Measurements from ENCODE around the gene TRPM3. TPM values are rescaled to one million over a fixed set of nuclear protein-coding genes. Genes with fewer than 3 reads are reported as not detected.
"Not testable (repeated sequence)": the region's sequence is repeated elsewhere in the genome, so short reads cannot be mapped to it uniquely, and the experiment has no call there.

Gene TRPM3
- total RNA-seq, 1 experiment from 2014 or later, result 3.9 TPM

GRCh38 chr9:70692431-70692830 is 429.0 kb downstream of the TRPM3 start:
- DNase-seq (ENCODE audit: low read depth, low spot score), result no peak
- in situ Hi-C loops (cut with HindIII; ENCODE audit: low pct_unique_long_range_greater_than_20kb, low sequenced_read_pairs), result no loop called here

GRCh38 chr9:70688704-70689103 is 432.7 kb downstream of the TRPM3 start:
- in situ Hi-C loops (cut with HindIII; ENCODE audit: low pct_unique_long_range_greater_than_20kb, low sequenced_read_pairs), result no loop called here
- no peak for DNase-seq (ENCODE audit: low read depth, low spot score)

GRCh38 chr9:70683841-70684240 is 437.6 kb downstream of the TRPM3 start:
- in situ Hi-C loops (cut with HindIII; ENCODE audit: low pct_unique_long_range_greater_than_20kb, low sequenced_read_pairs), result no loop called here
- no peak for DNase-seq (ENCODE audit: low read depth, low spot score)

GRCh38 chr9:70682298-70682697 is 439.1 kb downstream of the TRPM3 start:
- DNase-seq (ENCODE audit: low read depth, low spot score), result no peak
- in situ Hi-C loops (cut with HindIII; ENCODE audit: low pct_unique_long_range_greater_than_20kb, low sequenced_read_pairs), result no loop called here

- no peak for DNase-seq (ENCODE audit: low read depth, low spot score)
- in situ Hi-C loops (cut with HindIII; ENCODE audit: low pct_unique_long_range_greater_than_20kb, low sequenced_read_pairs), result no loop called here
These were observed 441.6 kb downstream of the TRPM3 start for GRCh38 chr9:70679845-70680244.

GRCh38 chr9:70678153-70678552 is 443.3 kb downstream of the TRPM3 start:
- no peak for DNase-seq (ENCODE audit: low read depth, low spot score)
- in situ Hi-C loops (cut with HindIII; ENCODE audit: low pct_unique_long_range_greater_than_20kb, low sequenced_read_pairs), result no loop called here

GRCh38 chr9:70677055-70677735 is 444.2 kb downstream of the TRPM3 start:
- in situ Hi-C loops (cut with HindIII; ENCODE audit: low pct_unique_long_range_greater_than_20kb, low sequenced_read_pairs), result no loop called here
- DNase-seq (ENCODE audit: low read depth, low spot score), result no peak

GRCh38 chr9:70675868-70676370 is 445.5 kb downstream of the TRPM3 start:
- in situ Hi-C loops (cut with HindIII; ENCODE audit: low pct_unique_long_range_greater_than_20kb, low sequenced_read_pairs), result no loop called here
- DNase-seq (ENCODE audit: low read depth, low spot score), result no peak

GRCh38 chr9:70673844-70674243 is 447.6 kb downstream of the TRPM3 start:
- in situ Hi-C loops (cut with HindIII; ENCODE audit: low pct_unique_long_range_greater_than_20kb, low sequenced_read_pairs), result no loop called here
- DNase-seq (ENCODE audit: low read depth, low spot score), result no peak

- in situ Hi-C loops (cut with HindIII; ENCODE audit: low pct_unique_long_range_greater_than_20kb, low sequenced_read_pairs), result no loop called here
- no peak for DNase-seq (ENCODE audit: low read depth, low spot score)
These were observed 449.2 kb downstream of the TRPM3 start for GRCh38 chr9:70672161-70672649.

GRCh38 chr9:70668751-70669150 is 452.7 kb downstream of the TRPM3 start:
- in situ Hi-C loops (cut with HindIII; ENCODE audit: low pct_unique_long_range_greater_than_20kb, low sequenced_read_pairs), result no loop called here
- DNase-seq (ENCODE audit: low read depth, low spot score), result no peak

- no peak for DNase-seq (ENCODE audit: low read depth, low spot score)
- in situ Hi-C loops (cut with HindIII; ENCODE audit: low pct_unique_long_range_greater_than_20kb, low sequenced_read_pairs), result no loop called here
These were observed 462.7 kb downstream of the TRPM3 start for GRCh38 chr9:70658765-70659164.

GRCh38 chr9:70656281-70656680 is 465.1 kb downstream of the TRPM3 start:
- in situ Hi-C loops (cut with HindIII; ENCODE audit: low pct_unique_long_range_greater_than_20kb, low sequenced_read_pairs), result no loop called here
- no peak for DNase-seq (ENCODE audit: low read depth, low spot score)

- in situ Hi-C loops (cut with HindIII; ENCODE audit: low pct_unique_long_range_greater_than_20kb, low sequenced_read_pairs), result no loop called here
- no peak for DNase-seq (ENCODE audit: low read depth, low spot score)
These were observed 467.3 kb downstream of the TRPM3 start for GRCh38 chr9:70654144-70654543.

- in situ Hi-C loops (cut with HindIII; ENCODE audit: low pct_unique_long_range_greater_than_20kb, low sequenced_read_pairs); DNase-seq (ENCODE audit: low read depth, low spot score): not testable (repeated sequence)
These were observed 476.8 kb downstream of the TRPM3 start for GRCh38 chr9:70644627-70645026.

- in situ Hi-C loops (cut with HindIII; ENCODE audit: low pct_unique_long_range_greater_than_20kb, low sequenced_read_pairs), result no loop called here
- DNase-seq (ENCODE audit: low read depth, low spot score), result no peak
These were observed 479.1 kb downstream of the TRPM3 start for GRCh38 chr9:70642341-70642740.

- in situ Hi-C loops (cut with HindIII; ENCODE audit: low pct_unique_long_range_greater_than_20kb, low sequenced_read_pairs), result no loop called here
- DNase-seq (ENCODE audit: low read depth, low spot score), result no peak
These were observed 479.8 kb downstream of the TRPM3 start for GRCh38 chr9:70641631-70642030.

- in situ Hi-C loops (cut with HindIII; ENCODE audit: low pct_unique_long_range_greater_than_20kb, low sequenced_read_pairs), result no loop called here
- DNase-seq (ENCODE audit: low read depth, low spot score), result no peak
These were observed 480.4 kb downstream of the TRPM3 start for GRCh38 chr9:70641031-70641430.

Measured in SK-MEL-5 (cell line).